BE2C (cell line): Measurements from ENCODE around the gene VEGFA.

Experiments
- DNase-seq: peaks from one replicate; pipeline ENCODE4 v3.0.0-alpha.2; 2020
- H3K27me3 ChIP-seq: fragments of 250-450 bp; sonication (Bioruptor Pico); 2 replicates; pipeline ENCODE4 v1.5.1; 2020; ENCODE audit warnings: mild to moderate bottlenecking
- H3K36me3 ChIP-seq: fragments of 250-450 bp; sonication (Bioruptor Pico); 2 replicates; pipeline ENCODE4 v1.5.1; 2020; ENCODE audit warnings: mild to moderate bottlenecking
- H3K4me1 ChIP-seq: fragments of 250-450 bp; sonication (Bioruptor Pico); 2 replicates; pipeline ENCODE4 v1.5.1; 2020
- H3K4me3 ChIP-seq: 2 replicates; pipeline ENCODE4 v1.5.1; 2011; ENCODE audit warnings: low read depth, low read length
- H3K9me3 ChIP-seq: fragments of 250-450 bp; sonication (Bioruptor Pico); 2 replicates; pipeline ENCODE4 v1.5.1; 2020
- CTCF ChIP-seq: IDR thresholded peaks from 2 replicates; pipeline ENCODE4 v1.5.1; 2012; ENCODE audit warnings: mild to moderate bottlenecking, low read depth, low read length

VEGFA gene

GRCh38 chr6:43737272-43738081 is 32.5 kb upstream of the VEGFA start:
- H3K36me3 ChIP-seq = no peaks in the 10 kb centered on the region
- DNase-seq = no peak
- peaks cover 2% of the 10 kb centered on the region; the same call in 1 of the 2 replicates for H3K4me1 ChIP-seq
- H3K27me3 ChIP-seq = no peaks in the 10 kb centered on the region
- no peak overlapping the region for H3K4me3 ChIP-seq
- no peaks in the 10 kb centered on the region for H3K9me3 ChIP-seq
- TF ChIP-seq CTCF = no peak

DNA sequence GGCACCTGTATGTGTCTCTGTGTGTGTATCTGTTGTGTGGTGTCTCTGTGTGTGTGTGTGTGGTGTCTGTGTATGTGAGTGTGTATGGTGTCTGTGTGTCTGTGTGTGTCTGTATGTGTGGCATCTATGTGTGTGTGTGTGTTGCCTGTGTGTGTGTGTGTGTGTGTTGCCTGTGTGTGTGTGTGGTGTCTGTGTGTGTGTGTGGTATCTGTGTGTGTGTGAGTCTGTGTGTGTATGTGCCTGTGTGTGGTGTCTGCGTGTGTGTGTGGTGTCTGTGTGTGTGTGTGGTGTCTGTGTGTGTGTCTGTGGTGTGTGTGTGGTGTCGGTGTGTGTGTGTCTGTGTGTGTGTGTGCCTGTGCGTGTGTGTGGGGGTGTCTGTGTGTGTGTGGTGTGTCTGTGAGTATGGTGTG is 31.7 kb upstream of the VEGFA start:
- Histone ChIP-seq H3K4me3 (no peak overlapping the region), H3K9me3 (no peaks in the 10 kb centered on the region), H3K4me1 (peaks cover 2% of the 10 kb centered on the region; the same call in 1 of the 2 replicates), H3K27me3 (no peaks in the 10 kb centered on the region), H3K36me3 (no peaks in the 10 kb centered on the region)
- DNase-seq = no peak
- no peak for TF ChIP-seq CTCF

- Histone ChIP-seq H3K27me3 (no peaks in the 10 kb centered on the region), H3K4me1 (peaks cover 2% of the 10 kb centered on the region; the same call in 1 of the 2 replicates), H3K36me3 (no peaks in the 10 kb centered on the region), H3K4me3 (no peak overlapping the region), H3K9me3 (no peaks in the 10 kb centered on the region)
- no peak for TF ChIP-seq CTCF
- DNase-seq = no peak
Observed at GRCh38 chr6:43738877-43739641, 31.0 kb upstream of the VEGFA start.

DNA sequence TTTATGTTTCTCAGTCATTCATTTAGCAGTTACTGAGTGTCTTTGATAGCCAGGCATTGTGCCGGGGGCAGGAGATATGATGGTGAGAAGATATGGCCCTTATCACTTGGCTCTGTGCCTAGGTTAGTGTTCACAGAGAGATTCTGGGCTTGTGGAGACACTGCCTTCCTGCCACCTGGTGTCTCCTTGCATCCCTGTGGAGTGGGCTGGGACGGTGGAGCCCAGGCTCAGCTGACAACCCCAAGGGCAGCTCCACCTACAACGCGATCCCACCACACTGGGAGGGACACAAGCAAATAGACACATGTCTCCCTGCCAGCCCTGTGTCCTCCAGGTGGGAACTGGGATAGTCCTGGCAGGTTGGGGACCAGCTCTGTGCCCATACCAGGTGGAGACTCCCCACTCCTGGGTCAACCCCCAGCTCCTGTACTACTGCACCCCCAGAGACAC is 30.3 kb upstream of the VEGFA start:
- Histone ChIP-seq H3K36me3 (no peaks in the 10 kb centered on the region), H3K4me3 (no peak overlapping the region), H3K27me3 (no peaks in the 10 kb centered on the region), H3K9me3 (no peaks in the 10 kb centered on the region), H3K4me1 (peaks cover 2% of the 10 kb centered on the region; the same call in 1 of the 2 replicates)
- peak; percentile 35 for DNase-seq
- no peak; the same call in 1 of the 2 replicates for TF ChIP-seq CTCF

- no peak for DNase-seq
- Histone ChIP-seq H3K9me3 (no peaks in the 10 kb centered on the region), H3K4me1 (peaks cover 2% of the 10 kb centered on the region; the same call in 1 of the 2 replicates), H3K27me3 (no peaks in the 10 kb centered on the region), H3K4me3 (no peak overlapping the region), H3K36me3 (no peaks in the 10 kb centered on the region)
- TF ChIP-seq CTCF = no peak
Observed at GRCh38 chr6:43740321-43740960, 29.6 kb upstream of the VEGFA start.
